ENCODE results near the gene MPC2.

MPC2 gene

GRCh38 chr1:167922611-167923074 is 14.2 kb downstream of the MPC2 start:
- no peak for DNase-seq (ENCODE audit: low read depth)
- no peak overlapping the region for H3K4me3 ChIP-seq (ENCODE audit: low read depth, low read length)
- TF ChIP-seq CTCF (IDR thresholded peaks at IDR 0.05; ENCODE audit: insufficient read depth, low read depth, low read length, missing control alignments), result no peak

- DNase-seq (ENCODE audit: low read depth), result no peak
- H3K4me3 ChIP-seq (ENCODE audit: low read depth, low read length), result no peak overlapping the region
- TF ChIP-seq CTCF (IDR thresholded peaks at IDR 0.05; ENCODE audit: insufficient read depth, low read depth, low read length, missing control alignments), result no peak
Observed at GRCh38 chr1:167922023-167922422, 14.8 kb downstream of the MPC2 start.

- DNase-seq (ENCODE audit: low read depth), result no peak
- H3K4me3 ChIP-seq (ENCODE audit: low read depth, low read length), result no peak overlapping the region
- no peak for TF ChIP-seq CTCF (IDR thresholded peaks at IDR 0.05; ENCODE audit: insufficient read depth, low read depth, low read length, missing control alignments)
Observed at GRCh38 chr1:167916766-167917511, 19.9 kb downstream of the MPC2 start.

- H3K4me3 ChIP-seq (ENCODE audit: low read depth, low read length), result no peak overlapping the region
- no peak for TF ChIP-seq CTCF (IDR thresholded peaks at IDR 0.05; ENCODE audit: insufficient read depth, low read depth, low read length, missing control alignments)
- no peak for DNase-seq (ENCODE audit: low read depth)
Observed at GRCh38 chr1:167915569-167915968, 21.3 kb downstream of the MPC2 start.

- TF ChIP-seq CTCF (IDR thresholded peaks at IDR 0.05; ENCODE audit: insufficient read depth, low read depth, low read length, missing control alignments), result no peak
- no peak for DNase-seq (ENCODE audit: low read depth)
Observed at GRCh38 chr1:167913895-167914496, 22.9 kb downstream of the MPC2 start, which contains the start of gene ADCY10. TSS of gene ADCY10 (minus strand) at chr1:167914134. CDS start at chr1:167905140, 8,994 bp downstream.

GRCh38 chr1:167912294-167912693 is 24.6 kb downstream of the MPC2 start:
- no peak for TF ChIP-seq CTCF (IDR thresholded peaks at IDR 0.05; ENCODE audit: insufficient read depth, low read depth, low read length, missing control alignments)

More at GRCh38 chr1:167913895-167914496, 22.9 kb downstream of the MPC2 start, which contains the start of gene ADCY10:
- H3K4me3 ChIP-seq (ENCODE audit: low read depth, low read length), result no peak within 1 kb of the TSS

More at GRCh38 chr1:167912294-167912693, 24.6 kb downstream of the MPC2 start:
- DNase-seq (ENCODE audit: low read depth), result no peak
- H3K4me3 ChIP-seq (ENCODE audit: low read depth, low read length), result no peak overlapping the region

All from GM12865 (cell line).